SJSA1 (cell line): Measurements from ENCODE around the gene RGS3. TPM values are rescaled to one million over a fixed set of nuclear protein-coding genes. Genes with fewer than 3 reads are reported as not detected.
A peak's percentile ranks its signal among the peaks of the same experiment; 100 is the strongest.

Experiments used
- DNase-seq, 2 experiments: peaks; one replicate each; pipeline ENCODE4 v3.0.0-alpha.2; 2015 to 2020; ENCODE audit warnings: low spot score in 2 of 2, low read depth in 1 of 2
- H3K27ac ChIP-seq: fragments of 250-450 bp; sonication (Bioruptor Pico); 2 replicates; pipeline ENCODE4 v1.5.1; 2020; ENCODE audit warnings: mild to moderate bottlenecking, moderate library complexity
- H3K27me3 ChIP-seq: fragments of 250-450 bp; sonication (Bioruptor Pico); replicated peaks from 2 replicates; pipeline ENCODE4 v1.5.1; 2020; ENCODE audit warnings: mild to moderate bottlenecking, moderate library complexity
- H3K36me3 ChIP-seq: fragments of 250-450 bp; sonication (Bioruptor Pico); 2 replicates; pipeline ENCODE4 v1.5.1; 2020; ENCODE audit warnings: mild to moderate bottlenecking
- H3K4me1 ChIP-seq: fragments of 250-450 bp; sonication (Bioruptor Pico); replicated peaks from 2 replicates; pipeline ENCODE4 v1.6.1; 2021; ENCODE audit warnings: mild to moderate bottlenecking
- H3K4me3 ChIP-seq: fragments of 250-450 bp; sonication (Bioruptor Pico); 2 replicates; pipeline ENCODE4 v1.5.1; 2020; ENCODE audit warnings: mild to moderate bottlenecking
- H3K9me3 ChIP-seq: fragments of 250-450 bp; sonication (Bioruptor Pico); replicated peaks from 2 replicates; pipeline ENCODE4 v1.5.1; 2020; ENCODE audit warnings: mild to moderate bottlenecking
- total RNA-seq: library from RNA; depleted of rRNA; stranded (reverse); fragments of >200 nt; shearing (Covaris generic); gene quantifications from 2 replicates; pipeline ENCODE4 v1.2.3, GENCODE V29; 2014

The RGS3 gene
- total RNA-seq, 1 experiment from 2014 or later: 54.8 TPM

DNA sequence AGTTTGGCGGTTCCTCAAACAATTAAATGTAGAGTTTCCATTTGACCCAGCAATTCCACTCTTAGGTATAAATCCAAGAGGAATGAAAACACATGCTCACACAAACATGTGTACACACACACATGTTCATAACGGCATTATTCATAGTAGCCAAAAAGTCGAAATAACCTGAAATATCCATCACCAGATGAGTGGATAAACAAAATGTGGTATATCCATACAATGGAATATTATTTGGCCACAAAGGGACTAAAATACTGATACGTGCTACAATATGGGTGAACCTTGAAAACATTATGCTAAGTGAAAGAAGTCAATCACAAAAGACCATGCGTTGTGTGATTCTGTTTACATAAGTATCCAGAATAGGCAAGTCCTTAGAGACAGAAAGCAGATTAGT lies 8.7 kb downstream of the RGS3 start:
- H3K4me1 ChIP-seq: no peaks in the 10 kb centered on the region
- no peaks in the 10 kb centered on the region for H3K36me3 ChIP-seq
- no peak overlapping the region for H3K4me3 ChIP-seq
- DNase-seq: no peak
- no peaks in the 10 kb centered on the region for H3K27me3 ChIP-seq
- no peak overlapping the region for H3K27ac ChIP-seq
- H3K9me3 ChIP-seq: peaks cover 1% of the 10 kb centered on the region; the same call in 1 of the 2 replicates

DNA sequence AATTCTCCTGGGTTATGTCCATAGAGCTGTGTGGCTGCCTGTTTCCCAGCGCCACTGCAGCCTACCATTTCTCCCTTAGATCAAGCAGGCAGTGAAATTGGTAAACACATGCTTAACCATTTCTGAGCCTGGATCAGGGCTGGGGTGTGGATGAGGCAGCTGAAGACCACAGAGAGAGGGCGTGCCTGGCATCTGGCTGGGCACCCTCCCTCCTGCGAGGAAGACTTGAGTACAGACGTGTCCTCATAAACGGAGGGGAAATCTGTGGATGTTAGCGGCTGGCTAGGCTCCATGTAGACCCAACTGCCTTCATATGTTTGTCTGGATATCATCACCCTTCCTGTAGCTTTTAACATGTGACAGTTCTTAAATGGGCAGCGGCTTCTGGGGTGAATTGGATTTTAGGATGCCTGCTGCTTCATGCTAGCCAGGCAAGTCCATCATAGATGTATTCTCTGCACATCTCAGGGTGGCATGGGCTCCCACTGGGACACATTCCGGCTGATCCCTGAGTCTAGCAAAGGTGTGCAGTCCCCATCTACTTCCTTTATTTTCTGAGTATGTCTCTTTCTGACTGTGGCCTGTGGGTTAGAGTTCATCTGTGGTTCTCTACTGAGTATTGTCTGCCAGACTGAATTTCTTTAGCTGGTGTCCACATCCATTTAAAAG lies 11.0 kb downstream of the RGS3 start:
- no peak overlapping the region for H3K27ac ChIP-seq
- H3K27me3 ChIP-seq: no peaks in the 10 kb centered on the region
- H3K36me3 ChIP-seq: no peaks in the 10 kb centered on the region
- no peak overlapping the region for H3K4me3 ChIP-seq
- peaks cover 9% of the 10 kb centered on the region for H3K4me1 ChIP-seq
- no peak for DNase-seq
- no peaks in the 10 kb centered on the region for H3K9me3 ChIP-seq

DNA sequence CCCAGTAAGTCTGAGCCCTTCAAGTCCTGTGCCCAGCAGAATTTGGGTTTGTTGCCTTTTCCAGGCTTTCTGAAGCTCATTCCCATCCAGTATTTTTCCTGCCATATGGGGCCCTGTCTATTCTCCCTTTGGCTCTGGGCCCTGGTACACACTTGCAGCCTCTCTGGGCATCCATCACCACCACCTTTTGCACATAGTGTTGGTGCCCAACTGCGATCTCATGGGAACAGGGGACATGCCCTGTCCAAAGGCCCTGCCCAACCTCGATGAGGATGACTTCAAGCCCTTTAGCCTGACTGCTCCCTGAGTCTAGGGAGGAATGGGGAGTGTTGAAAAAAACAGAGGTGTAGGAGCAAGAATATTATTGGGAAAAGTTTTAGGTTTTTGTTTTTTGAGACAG lies 11.5 kb downstream of the RGS3 start:
- H3K9me3 ChIP-seq: no peaks in the 10 kb centered on the region
- H3K4me1 ChIP-seq: peaks cover 14% of the 10 kb centered on the region
- no peak overlapping the region for H3K4me3 ChIP-seq
- H3K27me3 ChIP-seq: no peaks in the 10 kb centered on the region
- no peaks in the 10 kb centered on the region for H3K36me3 ChIP-seq
- no peak overlapping the region for H3K27ac ChIP-seq
- no peak for DNase-seq

DNA sequence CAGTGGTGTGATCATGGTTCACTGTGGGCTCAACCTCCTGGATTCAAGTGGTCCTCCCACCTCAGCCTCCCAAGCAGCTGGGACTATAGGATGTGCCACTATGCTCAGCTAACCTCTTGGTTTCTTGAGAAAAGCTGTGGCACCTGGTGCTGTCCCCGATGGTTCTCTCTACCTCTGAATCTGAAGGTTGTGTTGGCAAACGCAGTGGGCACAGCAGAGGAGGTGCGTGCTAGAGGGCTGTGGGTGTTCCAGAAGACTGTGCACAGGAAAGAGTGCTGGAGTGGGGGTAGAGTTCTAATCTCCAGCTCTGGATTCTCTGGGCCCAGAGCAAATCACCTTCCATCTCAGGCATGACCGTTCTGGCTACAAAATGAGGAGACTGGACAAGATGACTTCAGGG lies 12.5 kb downstream of the RGS3 start:
- no peaks in the 10 kb centered on the region for H3K9me3 ChIP-seq
- no peak for DNase-seq
- no peaks in the 10 kb centered on the region for H3K36me3 ChIP-seq

DNA sequence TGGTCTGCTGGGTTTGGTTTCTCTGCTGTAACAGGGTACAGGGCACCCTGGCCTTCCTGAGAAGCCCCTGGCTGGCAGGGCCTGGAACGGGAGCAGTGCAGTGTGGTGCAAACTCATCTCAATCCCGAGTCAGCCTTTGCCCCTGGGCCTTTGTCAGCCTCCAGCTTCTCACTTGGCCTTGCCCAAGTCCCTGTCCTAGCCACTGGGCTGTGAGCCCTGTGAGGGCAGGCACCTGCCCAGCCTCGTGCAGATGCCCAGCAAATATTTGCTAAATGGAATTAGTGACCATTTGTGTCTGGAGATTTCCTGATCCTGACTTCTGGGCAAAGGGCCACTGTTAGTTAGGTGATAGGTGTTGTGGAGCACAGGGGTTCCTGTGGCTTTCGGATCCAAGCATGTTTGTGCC lies 13.0 kb downstream of the RGS3 start:
- Histone ChIP-seq H3K27ac (no peak overlapping the region), H3K9me3 (no peaks in the 10 kb centered on the region), H3K27me3 (no peaks in the 10 kb centered on the region), H3K36me3 (no peaks in the 10 kb centered on the region), H3K4me1 (peaks cover 14% of the 10 kb centered on the region), H3K4me3 (no peak overlapping the region)
- DNase-seq: no peak

More for the DNA sequence above, 12.5 kb downstream of the RGS3 start:
- Histone ChIP-seq H3K27ac (no peak overlapping the region), H3K27me3 (no peaks in the 10 kb centered on the region), H3K4me3 (no peak overlapping the region), H3K4me1 (peaks cover 14% of the 10 kb centered on the region)

DNA sequence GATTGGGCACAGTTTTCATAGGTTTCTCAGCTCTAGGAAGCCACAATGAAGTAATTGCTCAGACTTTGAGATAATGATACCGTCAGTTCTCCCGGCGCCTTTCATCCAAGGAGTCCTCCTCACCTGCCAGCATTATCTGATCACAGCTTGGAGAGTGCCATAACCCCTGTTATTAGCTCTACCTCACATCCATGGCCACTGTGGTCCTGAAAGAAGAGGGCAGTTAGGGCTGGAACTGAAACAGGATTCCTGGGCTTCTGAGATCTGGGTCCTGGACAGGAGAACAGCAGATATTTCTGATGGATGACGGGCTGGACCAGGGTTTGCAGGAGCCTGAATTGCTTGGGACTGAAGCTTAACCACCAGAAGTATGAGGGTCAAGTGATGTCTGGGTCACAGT lies 13.5 kb downstream of the RGS3 start:
- H3K27me3 ChIP-seq: no peaks in the 10 kb centered on the region
- H3K4me3 ChIP-seq: no peak overlapping the region
- no peaks in the 10 kb centered on the region for H3K36me3 ChIP-seq
- no peak overlapping the region for H3K27ac ChIP-seq
- H3K4me1 ChIP-seq: peaks cover 14% of the 10 kb centered on the region
- H3K9me3 ChIP-seq: no peaks in the 10 kb centered on the region
- DNase-seq: no peak

DNA sequence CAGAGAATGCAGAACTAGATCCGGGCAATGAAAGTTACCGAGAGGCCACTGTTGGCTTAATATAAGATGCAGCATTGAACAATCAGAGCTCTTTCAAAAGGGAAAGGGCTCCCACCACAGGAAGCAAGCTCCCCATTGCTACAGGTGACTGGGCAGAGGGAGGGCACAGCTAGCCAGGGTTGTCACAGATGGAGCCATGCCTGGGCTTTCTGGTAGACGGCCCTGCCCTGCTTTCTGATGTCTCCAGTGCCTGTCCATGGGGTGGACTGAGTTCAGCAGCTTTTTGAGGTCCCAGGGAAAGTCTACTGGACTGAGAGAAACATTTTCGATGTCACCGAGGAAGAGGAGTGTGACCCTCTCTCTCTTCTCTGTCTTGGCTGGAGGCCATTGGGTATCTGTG lies 14.1 kb downstream of the RGS3 start:
- no peaks in the 10 kb centered on the region for H3K9me3 ChIP-seq
- H3K27me3 ChIP-seq: no peaks in the 10 kb centered on the region
- H3K36me3 ChIP-seq: no peaks in the 10 kb centered on the region
- H3K4me3 ChIP-seq: no peak overlapping the region
- H3K4me1 ChIP-seq: peaks cover 14% of the 10 kb centered on the region
- no peak overlapping the region for H3K27ac ChIP-seq
- DNase-seq: no peak

DNA sequence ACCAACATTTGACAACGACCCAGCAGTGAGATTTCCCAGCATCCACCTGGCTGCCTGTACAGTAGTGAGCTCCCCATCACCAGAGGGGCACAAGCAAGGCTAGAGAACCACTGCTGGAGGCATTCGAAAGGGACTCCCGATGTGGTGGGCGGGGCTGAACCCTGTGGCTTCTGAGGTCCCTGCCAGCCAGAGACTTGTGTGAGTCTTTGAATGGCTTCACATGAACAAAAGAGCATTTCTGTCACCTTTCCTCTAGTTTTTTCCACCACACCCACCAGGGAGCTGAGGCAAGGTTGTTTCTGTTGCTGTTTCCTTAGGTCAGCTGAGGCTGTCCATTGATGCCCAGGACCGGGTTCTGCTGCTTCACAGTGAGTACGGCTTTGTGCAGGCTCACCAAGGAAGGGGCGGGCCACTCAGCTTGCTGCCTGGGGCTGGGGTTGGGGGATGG lies 15.7 kb downstream of the RGS3 start:
- no peak for DNase-seq
- H3K9me3 ChIP-seq: no peaks in the 10 kb centered on the region

DNA sequence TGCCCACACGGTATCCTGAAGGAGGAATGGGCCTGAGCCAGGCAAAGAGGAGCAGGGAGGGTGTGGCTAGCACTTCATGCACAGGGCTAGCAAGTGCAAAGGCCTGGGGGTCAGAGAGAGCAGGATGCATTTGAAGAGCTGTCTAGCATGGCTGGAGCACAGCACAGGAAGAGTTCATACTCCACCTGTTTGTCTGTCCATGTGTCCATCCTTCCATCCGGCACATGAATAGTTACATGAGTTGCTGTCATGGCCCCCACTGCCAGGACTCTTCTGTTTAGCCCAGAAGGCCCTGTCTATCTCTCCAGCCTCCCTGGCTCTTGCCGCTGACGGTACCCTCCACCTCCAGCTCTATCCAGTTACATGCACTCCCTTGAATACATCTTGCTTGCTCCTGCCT lies 17.1 kb downstream of the RGS3 start:
- DNase-seq: no peak
- H3K9me3 ChIP-seq: no peaks in the 10 kb centered on the region

More for the DNA sequence above, 15.7 kb downstream of the RGS3 start:
- Histone ChIP-seq H3K36me3 (no peaks in the 10 kb centered on the region), H3K4me1 (peaks cover 15% of the 10 kb centered on the region), H3K27me3 (no peaks in the 10 kb centered on the region), H3K27ac (no peak overlapping the region), H3K4me3 (no peak overlapping the region)

DNA sequence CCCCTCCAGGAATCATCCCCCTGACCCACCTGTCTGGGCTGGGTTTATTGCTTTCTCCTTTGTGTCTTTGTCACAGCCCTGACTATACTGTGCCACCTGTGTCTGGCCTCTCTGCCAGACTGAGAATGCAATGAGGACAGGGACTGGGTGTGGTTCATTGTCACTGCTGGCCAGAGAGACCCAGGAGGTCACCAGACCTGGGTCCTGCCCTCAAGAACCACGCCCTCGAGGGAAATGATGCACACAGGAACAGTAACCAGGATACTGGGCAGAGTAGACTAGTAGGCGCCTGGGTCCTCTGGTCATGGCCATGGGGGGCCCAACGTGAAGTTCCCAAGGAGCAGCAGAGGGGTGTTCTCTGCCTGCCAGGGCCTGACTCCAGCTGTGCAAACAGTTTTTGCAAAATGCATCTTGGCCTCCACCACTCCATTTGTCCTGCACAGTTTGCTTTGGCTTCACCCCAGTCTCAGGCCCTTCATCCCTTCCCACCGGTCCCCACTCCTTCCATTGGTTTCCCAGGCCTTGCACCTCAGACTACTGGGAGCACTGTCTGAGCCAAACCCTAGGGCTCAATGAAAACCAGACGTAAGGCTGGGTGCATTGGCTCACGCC lies 17.8 kb downstream of the RGS3 start:
- DNase-seq: no peak
- H3K27me3 ChIP-seq: no peaks in the 10 kb centered on the region
- no peaks in the 10 kb centered on the region for H3K36me3 ChIP-seq
- H3K4me3 ChIP-seq: no peak overlapping the region
- H3K27ac ChIP-seq: no peak overlapping the region
- H3K9me3 ChIP-seq: no peaks in the 10 kb centered on the region
- H3K4me1 ChIP-seq: peaks cover 33% of the 10 kb centered on the region

More for the DNA sequence above, 17.1 kb downstream of the RGS3 start:
- Histone ChIP-seq H3K27me3 (no peaks in the 10 kb centered on the region), H3K27ac (no peak overlapping the region), H3K36me3 (no peaks in the 10 kb centered on the region), H3K4me1 (peaks cover 28% of the 10 kb centered on the region), H3K4me3 (no peak overlapping the region)

DNA sequence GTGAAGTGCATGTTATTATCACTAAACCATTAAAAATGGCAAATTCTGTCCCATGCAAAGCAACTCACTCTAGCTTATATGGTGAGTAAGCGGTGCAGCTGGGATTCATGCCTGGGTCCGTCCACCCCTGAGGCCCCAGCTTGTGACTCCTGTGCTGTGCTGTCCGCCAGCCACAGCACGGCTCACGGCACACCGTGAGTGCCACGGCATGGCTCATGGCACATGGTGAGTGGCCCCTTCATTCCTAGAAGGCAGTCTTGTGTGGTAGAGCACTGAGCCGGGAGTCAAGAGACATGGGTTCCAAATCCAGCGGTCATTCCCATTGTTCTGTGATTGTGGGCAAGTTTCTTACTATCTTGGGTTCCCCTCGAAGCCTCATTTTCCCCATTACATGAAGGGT lies 18.8 kb downstream of the RGS3 start:
- Histone ChIP-seq H3K36me3 (no peaks in the 10 kb centered on the region), H3K4me3 (no peak overlapping the region), H3K27ac (no peak overlapping the region), H3K9me3 (no peaks in the 10 kb centered on the region), H3K4me1 (peaks cover 33% of the 10 kb centered on the region), H3K27me3 (no peaks in the 10 kb centered on the region)
- DNase-seq: no peak

DNA sequence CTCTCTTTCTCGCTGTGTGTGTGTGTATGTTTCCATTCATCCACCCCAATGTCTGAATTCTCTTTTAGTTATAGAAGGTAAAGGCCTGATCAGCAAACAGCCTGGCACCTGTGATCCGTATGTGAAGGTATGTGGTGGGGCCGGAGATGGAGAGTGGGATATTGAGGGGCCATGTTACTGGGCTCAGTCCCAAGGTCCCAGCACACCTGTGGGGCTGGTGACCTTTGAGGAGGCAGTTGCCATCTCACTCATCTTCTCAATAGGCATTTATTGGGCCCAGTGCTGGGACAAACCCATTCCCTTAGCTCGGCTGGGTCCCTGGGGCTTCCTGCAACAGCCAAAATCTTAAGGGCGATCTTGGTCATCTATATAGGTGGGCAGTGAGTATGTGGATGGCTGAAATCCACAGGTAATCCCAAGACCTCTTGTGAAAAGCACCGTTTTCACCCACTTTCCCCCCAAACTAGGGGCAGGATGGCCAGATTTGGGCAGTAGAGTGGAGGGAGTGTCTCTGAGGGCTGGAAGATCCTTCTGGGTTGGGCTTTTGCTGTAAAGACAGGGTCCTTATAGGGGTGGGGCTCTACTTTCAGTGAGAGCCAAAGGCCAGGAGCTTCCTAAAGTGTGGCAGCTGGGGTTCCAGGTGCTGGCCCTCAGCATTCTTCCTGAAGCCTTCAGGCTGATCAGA lies 19.6 kb downstream of the RGS3 start:
- Histone ChIP-seq H3K4me3 (no peak overlapping the region), H3K27me3 (no peaks in the 10 kb centered on the region), H3K36me3 (no peaks in the 10 kb centered on the region), H3K4me1 (peaks cover 33% of the 10 kb centered on the region), H3K27ac (no peak overlapping the region), H3K9me3 (no peaks in the 10 kb centered on the region)
- DNase-seq: no peak

DNA sequence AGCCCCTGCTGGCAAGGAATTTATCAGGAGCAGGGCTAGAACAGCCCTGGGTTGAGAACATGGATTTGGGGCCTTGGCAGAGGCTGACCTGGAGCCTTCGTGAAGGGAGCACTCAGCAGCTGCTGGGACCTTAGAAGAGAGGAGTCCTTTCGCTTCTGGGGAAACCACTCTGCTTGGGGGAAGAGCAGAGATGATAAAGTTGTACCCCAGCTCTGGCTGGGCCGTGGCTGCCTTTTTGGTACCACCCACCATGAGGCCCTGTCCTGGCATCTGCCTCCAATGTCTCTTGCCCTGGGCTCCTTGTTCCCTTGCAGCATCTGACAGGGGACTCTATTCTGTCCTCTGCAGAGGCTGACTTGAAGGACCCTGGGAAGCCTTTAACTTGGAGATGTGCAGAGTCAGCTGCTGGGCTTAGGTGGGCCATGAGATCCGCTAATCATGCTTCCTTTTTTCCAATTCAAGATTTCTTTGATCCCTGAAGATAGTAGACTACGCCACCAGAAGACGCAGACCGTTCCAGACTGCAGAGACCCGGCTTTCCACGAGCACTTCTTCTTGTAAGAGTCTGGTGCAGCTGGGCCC lies 20.2 kb downstream of the RGS3 start:
- no peak for DNase-seq
- no peaks in the 10 kb centered on the region for H3K9me3 ChIP-seq
- H3K27ac ChIP-seq: no peak overlapping the region
- no peaks in the 10 kb centered on the region for H3K36me3 ChIP-seq
- H3K4me1 ChIP-seq: peaks cover 32% of the 10 kb centered on the region
- H3K4me3 ChIP-seq: no peak overlapping the region
- H3K27me3 ChIP-seq: no peaks in the 10 kb centered on the region

DNA sequence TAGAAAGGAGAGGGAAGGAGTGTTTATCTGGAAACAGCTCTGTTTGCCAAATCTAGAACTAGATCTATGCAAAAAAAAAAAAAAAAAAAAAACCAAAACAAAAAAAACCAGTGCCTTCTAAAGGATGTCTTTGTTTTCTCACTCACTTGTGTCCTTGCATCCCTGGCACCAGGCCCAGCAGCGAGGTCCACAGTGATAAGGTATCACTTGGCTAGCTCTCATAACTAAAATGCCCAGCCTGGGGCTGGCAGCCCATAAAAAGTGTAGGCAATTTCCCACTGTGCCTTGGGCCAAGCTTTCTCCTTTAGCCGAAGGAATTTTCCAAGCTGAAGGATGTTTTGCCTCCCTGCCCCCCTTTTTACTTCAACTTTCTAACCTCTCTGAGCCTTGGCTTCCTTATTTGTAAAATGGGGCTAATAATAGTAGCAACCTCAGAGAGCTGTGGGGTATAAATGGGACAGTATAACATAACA lies 20.8 kb downstream of the RGS3 start:
- Histone ChIP-seq H3K9me3 (no peaks in the 10 kb centered on the region), H3K27ac (peak overlapping the region; percentile 69), H3K4me1 (peaks cover 27% of the 10 kb centered on the region), H3K27me3 (no peaks in the 10 kb centered on the region), H3K4me3 (no peak overlapping the region), H3K36me3 (no peaks in the 10 kb centered on the region)
- DNase-seq: peak in 1 of 2 experiments; percentile 17
